GM18868 (cell line): Measurements from ENCODE around the gene EVPL.
"Not testable (repeated sequence)": the region's sequence is repeated elsewhere in the genome, so short reads cannot be mapped to it uniquely, and the experiment has no call there.

ENCODE experiments used
- ATAC-seq: cut with Tn5 transposase; IDR thresholded peaks from one replicate; pipeline ENCODE4 v1.9.1; 2021; ENCODE audit warnings: mild to moderate bottlenecking, moderate library complexity; ENCODE audit not compliant: unreplicated experiment

Gene EVPL

DNA sequence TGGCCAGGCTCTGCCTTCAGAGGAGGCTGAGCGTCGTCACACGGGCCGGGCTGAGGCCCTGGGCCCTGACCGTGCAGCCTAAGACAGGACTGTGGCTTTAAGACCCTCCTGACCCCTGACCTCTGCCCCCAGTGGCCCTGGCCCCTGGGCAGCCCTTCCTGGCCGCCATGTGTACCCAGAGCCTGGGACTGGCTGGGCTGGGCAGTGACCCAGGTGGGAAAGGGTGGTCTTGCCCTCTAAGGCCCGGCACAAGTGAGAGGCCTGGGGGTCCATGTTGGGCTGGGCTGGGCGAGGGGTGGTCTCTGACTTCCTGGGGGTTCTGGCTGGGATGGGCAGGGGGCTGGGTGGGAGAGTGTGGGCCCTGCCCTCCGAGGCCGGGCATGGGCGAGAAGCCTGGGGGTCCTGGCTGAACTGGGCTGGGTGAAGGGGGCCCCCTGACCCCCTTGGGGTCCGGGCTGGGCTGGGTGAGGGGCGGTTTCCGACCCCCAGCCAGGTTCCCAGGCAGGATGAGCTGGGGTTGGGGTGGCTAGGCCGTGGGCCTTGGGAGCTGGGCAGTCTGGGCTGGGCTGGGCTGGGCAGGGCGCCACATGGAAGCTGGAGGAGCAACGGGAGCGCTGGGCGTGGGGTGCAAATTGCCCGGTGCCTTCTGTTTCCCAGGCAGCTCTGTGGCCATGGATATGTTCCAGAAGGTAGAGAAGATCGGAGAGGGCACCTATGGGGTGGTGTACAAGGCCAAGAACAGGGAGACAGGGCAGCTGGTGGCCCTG is 26.2 kb downstream of the EVPL start, which contains the start of gene CDK3:
Gene CDK3, plus strand, starts transcription at position 101 of the 767 bp plus-strand sequence. Its CDS starts 571 bp downstream, at position 672.
- ATAC-seq: no peak

DNA sequence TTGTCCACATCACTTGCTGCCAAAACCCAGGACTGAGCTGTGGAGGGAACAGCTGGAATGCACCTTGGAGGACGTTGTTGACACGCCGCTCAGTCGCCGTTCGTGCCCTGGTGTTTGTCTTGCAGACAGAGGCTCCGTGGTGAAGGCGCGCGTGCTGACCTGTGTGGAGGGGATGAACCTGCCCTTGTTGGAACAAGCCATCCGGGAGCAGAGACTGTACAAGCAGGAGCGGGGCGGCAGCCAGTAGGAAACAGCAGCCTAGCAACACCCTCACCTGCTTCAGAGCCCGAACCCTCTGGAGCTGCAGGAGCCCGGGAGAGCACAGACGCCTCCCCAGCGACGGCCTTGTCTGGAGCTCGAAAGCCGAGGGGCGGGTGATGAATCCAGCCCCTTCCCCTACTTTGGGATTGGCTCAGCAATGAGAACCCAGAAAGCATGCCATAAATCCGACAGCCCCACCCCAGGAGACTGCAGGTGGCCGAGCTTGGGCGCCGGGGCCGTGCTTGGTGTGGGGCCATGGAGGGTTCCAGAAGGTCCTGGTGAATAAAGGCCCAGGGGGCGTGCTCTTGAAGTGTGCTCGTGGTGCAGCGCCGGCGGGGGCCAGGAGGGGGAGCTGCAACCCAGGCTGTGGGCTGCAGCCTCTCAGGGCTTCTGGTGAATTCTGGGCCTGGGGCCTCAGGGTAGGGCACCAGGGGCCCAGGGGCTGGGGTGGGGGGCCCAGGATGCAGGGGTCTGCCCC is 26.9 kb downstream of the EVPL start:
- no peak for ATAC-seq

DNA sequence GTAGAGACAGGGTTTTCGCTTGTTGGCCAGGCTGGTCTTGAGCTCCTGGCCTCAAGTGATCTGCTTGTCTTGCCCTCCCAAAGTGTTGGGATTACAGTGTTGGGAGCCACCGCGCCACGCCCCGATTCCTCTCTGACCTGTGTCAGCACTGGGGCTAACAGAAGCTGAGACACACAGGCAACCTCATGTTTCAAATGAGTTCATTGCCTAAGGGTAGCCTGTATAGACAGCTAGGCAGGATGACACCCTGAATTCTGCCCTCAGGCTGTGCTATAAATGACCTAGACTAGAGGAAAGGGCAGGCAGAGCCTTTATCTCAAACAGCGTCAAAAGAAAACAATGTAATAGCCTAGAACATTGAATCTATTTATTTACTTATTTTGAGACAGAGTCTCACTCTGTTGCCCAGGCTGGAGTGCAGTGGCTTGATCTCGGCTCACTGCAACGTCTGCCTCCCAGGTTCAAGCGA is 28.7 kb downstream of the EVPL start:
- ATAC-seq: no peak

DNA sequence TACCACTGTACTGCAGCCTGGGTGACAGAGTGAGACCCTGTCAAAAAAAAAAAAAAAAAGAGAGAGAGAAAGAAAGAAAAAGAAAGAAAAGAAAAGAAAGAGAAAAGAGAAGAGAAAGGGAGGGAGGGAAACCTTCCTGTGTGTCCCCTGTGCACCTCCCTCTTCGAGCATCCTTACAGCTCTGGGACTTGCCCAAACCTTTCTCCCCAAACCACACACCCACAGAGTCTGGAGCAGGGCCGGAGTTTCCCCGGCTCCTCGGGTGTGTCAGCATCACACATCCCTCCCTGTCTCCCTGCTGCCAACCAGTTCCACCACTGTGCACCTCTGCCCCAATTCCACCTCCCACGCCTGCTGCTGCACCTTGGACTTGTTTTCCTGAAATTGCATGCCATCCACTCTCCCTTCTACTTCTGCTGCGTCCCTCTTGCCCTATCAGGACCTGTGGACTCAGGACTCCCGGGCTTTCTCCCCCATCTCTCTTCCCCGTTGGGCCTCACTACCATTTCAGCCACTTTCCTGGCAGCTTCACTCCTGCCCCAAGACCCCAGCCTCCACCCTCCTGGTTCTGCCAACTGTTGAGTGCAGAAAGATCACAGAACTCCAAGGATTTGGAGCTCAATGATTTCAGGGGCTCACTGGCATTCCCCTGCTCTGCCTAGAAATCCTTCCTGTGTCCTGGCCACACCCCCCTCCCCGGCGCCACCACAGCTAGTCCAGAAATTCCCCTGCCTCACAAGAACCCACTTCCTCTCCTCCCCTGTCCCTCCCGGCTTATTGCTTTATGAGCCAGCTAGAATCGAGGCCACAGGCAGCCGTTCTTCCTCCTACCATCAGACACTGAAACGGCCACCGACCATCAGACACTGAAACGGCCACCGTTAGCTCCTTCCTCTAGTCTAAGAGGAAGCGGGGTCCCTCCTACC is 30.2 kb downstream of the EVPL start:
- no peak for ATAC-seq

DNA sequence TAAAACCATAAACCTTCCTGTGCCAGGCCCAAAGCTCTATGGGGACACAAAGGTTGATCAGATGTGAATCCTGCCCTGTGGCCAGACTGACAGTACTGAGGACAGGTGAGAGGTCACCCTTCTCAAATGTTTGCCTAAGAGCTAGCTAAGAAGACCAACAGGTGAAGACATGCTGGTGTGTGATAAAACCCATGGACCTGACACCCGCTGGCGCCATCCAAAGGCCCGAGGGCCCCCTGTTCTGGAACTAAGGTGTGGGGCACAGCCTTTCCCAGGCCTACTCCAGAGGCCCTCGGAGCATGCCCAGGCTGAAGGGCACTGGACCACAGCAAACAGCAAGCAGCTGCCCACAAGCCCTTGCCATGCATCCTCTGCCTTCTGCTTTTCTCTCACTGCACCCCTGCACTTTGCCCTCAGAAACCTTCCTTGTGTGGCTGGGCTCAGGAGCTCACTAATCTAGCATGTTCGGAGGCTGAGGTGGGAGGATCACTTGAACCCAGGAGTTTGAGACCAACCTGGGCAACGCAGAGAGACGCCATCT is 31.7 kb downstream of the EVPL start:
- ATAC-seq: no peak

DNA sequence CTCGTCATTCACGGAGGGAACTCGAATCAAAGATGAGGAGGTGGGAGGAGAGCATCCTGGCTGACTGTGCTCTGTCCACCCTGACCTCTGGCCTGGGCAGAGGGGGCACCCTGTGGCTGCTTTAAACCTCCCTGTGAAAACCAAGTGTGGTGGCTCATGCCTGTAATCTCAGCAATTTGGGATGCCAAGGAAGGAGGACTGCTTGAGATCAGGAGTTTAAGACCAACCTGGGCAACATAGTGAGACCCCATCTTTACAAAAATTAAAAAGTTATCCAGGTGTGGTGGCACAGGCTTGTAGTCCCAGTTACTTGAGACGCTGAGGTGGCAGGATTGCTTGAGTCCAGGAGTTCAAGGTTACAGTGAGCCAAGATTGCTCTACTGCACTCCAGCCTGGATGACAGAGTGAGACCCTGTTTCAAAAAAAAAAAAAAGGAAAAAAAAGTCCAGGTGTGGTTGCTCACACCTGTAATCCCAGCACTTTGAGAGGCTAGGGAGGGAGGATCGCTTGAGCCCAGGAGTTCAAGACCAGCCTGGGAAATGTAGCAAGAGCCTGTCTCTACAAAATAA is 32.2 kb downstream of the EVPL start:
- ATAC-seq: no peak

DNA sequence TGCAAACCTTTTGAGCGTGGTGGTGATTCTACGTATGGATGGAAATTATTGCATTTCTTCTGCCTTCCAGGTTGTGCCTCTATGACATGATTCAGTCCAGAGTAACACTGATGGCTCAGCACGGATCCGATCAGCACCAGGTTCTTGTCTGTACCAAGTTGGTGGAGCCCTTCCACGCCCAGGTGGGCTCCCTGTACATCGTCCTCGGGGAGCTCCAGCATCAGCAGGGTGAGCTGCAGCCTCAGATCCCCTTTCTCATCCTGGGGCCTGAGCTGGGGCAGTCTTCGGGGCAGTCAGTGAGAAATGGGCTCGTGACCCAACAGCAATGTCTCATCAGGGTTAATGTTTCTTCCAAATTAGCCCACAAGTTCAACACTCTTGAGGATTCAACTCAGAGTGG is 35.7 kb downstream of the EVPL start:
- no peak for ATAC-seq

DNA sequence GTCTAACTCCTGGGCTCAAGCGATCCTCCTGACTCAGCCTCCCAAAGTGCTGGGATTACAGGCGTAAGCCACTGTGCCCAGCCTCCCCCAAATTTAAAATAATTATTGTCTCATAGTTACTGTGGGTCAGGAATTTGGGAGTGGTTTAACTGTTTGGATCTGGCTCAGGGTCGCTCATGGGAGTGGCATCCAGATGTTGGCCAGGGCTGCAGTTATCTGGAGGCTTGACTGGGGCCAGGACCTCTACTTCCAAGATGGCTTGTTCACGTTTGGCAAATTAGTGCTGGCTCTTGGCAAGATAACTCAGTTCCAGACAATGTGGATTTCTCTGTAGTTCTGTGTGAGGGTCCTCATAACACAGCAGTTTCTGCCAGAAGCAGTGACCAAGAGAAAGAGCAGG is 40.1 kb downstream of the EVPL start:
- ATAC-seq: no peak

DNA sequence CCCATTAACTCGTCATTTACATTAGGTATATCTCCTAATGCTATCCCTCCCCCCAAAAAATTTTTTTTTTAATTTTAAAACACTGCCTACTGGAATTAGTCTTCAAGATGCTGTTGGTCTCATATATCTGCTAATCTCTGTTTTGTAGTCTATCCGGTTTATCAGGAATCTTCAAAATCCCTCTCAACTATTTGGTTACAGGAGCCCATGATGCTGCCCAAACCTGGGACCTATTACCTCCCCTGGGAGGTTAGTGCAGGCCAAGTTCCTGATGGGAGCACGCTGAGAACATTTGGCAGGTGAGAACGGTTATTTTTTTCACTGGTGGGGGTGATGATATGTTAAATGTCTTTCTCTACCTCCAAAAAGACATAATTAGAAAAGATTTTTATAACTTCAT is 41.1 kb downstream of the EVPL start:
- ATAC-seq: no peak

DNA sequence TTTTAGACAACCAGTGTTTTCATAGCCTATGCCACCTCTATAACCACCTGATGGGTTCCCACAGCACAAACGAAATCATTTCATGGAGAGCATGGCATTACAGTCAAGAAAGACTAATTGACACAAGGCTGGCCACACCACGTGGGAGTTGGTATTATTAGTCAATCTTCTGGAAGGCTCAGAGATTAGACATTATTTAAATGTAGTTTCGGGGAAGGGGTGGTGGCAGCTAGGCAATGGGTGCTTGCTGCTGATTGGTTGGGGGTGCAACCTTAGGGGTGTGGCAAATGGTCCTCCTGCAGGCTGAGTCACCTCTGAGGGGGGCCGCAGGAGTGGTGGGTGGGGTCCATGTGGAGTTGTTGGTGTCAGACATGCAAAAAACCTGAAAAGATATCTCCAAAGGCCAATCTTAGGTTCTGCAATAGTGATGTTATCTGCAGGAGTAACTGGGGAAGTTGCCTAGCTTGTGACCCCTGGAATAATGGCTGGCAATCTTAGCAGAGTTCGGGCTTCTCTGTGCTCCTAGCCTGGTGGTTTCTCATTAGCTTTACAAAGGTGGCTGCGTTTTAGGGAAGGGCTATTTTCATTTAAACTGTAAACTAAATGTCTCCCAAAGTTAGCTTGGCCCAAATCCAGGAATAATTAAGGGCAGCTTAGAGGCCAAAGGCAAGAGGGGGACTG is 43.5 kb downstream of the EVPL start:
- ATAC-seq: no peak

DNA sequence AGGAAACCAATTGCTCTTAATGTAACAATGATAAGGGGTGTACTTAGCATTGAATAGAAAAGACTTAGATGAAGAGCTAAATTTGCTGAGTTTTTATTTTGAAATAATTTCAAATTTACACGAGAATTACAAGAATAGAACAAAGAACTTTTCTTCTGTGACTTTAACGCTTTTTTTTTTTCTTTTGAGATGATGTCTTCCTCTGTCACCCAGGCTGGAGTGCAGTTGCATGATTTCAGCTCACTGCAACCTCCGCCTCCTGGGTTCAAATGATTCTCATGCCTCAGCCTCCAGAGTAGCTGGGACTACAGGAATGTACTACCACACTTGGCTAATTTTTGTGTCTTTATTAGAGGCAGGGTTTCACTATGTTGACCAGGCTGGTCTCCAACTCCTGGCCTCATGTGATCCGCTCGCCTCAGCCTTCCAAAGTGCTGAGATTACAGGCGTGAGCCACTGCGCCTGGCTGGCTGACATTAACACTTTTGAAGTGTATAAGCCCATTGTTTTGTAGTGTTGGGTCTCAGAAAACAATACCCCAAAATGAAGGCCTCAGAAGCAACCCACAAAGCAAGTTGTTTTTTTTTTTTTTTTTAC is 46.0 kb downstream of the EVPL start:
- no peak for ATAC-seq

DNA sequence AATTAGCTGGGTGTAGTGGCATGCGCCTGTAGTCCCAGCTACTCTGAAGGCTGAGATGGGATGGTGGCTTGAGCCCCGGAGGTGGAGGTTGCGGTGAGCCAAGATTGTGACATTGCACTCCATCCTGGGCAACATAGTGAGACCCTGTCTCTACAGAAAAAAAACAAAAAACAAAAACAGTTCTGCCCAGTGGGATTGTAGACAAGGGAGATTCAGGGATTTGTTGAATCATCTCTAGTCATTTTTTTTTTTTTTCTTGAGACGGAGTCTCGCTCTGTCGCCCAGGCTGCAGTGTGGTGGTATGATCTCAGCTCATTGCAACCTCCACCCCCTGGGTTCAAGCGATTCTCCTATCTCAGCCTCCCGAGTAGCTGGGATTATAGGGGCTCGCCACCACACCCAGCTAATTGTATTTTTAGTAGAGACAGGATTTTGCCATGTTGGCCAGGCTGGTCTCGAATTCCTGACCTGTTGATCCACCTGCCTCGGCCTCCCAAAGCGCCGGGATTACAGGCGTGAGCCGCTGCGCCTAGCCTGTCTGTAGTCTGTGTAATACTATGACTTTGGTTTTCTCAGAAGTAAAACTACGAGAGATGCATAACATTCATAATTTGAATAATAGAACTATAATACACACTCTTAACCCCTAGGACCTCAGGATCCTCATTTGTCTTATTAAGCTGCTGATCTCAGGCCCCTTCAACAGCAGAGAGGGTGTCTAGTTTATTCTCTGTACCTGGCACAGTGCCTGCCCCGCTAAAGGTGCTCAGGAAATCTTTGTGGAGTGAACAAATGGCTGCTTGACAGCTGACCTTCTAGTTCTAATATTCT is 46.7 kb downstream of the EVPL start:
- ATAC-seq: no peak

DNA sequence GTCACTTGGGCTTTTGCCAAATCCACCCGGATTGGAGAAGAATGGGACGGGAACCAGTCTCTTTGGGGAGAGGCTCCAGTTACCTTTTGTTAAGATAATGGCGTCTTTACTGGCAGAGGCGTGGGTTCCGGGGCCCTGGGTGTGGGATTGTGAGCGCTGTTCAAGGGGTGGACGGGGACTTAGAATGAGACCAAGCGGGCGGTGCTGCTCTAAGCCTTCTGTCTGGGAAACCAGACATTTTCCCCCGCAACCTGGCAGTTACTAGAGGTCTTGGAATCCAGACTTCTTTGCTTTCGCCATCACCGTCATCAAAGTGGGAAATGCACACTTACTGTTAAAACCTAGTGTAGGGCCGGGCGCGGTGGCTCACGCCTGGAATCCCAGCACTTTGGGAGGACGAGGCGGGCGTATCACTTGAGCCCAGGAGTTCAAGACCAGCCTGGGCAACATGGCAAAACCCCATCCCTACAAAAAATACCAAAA is 47.4 kb downstream of the EVPL start:
- ATAC-seq: no peak

DNA sequence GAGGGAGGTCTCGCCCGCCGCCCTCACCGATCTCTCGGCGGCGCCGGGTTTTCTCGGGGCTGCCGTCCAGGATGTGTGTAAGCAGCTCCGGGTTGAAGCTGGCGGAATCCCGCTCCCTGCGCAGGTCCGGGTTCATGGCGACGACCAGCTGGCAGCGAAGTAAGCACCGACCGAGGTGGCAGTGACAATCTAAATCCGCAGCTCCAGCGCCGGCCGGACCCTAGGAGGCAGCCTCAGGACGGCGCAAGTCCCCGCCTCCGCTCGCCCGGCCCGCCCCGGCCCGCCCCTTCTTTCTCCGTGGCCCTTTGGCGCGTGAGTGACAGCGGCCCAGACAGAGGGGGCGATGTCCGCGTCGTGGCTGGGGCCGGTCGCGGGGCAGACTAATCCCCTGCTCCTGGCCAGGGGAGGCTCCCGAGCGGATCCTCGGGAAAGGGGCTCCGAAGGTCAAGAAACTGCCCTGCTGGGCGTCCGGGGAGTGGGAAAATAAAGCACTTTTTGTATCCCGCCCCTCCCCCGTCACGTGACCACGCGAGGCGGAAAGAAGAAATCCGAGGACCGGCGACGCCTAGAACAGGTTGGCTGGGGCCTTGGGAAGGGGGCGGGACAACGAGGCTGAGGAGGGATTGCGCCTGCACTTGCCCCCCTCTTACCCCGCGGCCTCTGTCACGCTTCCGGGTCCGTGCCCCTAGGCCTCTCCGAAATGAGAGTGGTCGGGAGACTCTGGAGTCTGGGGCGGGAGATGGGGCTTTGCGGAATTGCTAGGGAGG is 48.0 kb downstream of the EVPL start, which contains the start of the genes ACOX1 and TEN1:
Gene ACOX1, minus strand, starts transcription at position 229 of the 767 bp plus-strand sequence. Its CDS starts 93 bp downstream, at position 136.
Gene TEN1, plus strand, starts transcription at position 303 of the 767 bp plus-strand sequence. CDS start 6,953 bp downstream, outside the sequence.
- ATAC-seq: peak; percentile 90

DNA sequence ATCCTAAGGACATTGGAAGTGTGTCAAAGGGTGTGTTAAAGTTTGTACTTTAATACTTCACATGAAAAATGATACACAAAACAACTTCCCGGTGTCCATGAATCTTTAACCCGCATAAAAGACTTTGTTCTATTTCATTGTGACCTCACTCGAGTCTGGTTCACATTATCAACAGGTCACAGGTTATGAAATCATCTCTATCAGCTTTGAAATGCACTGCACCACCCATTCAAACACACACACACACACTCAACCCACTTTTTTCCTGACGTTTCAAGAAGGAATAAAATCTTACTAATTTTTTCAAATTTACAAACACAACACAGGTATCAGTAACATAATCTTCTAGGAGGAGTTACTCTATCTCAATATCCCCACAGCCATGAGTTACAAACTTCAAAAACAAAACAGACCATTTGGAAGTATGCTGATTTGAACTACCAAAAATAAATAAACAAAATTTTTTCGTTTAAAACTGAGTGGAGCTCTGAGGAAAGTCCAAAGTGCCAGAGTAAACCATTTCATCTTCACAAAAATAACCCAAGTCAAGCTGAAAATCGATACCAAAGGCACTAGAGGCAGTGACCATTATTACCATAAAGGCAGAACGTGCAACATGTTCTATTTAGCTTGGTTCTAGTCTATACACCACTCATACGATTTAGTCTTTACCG is 50.8 kb downstream of the EVPL start:
- ATAC-seq: no peak

DNA sequence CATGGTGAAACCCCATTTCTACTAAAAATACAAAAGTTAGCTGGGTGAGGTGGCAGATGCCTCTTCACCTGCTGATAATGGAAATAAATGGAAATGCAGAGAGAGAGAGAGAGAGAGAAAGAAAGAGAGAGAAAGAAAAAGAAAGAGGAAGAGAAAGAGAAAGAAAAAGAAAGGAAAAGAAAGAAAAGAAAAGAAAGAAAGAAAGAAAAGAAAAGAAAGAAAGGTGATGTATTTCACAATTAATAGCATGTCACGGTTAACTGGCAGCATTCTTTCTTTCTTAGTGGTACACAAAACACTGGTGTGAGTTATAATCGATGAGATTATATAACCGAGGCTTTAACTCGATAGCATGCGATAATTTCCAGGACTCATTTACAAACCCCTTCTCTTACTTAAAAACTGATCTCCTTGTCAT is 51.3 kb downstream of the EVPL start:
- no peak for ATAC-seq

DNA sequence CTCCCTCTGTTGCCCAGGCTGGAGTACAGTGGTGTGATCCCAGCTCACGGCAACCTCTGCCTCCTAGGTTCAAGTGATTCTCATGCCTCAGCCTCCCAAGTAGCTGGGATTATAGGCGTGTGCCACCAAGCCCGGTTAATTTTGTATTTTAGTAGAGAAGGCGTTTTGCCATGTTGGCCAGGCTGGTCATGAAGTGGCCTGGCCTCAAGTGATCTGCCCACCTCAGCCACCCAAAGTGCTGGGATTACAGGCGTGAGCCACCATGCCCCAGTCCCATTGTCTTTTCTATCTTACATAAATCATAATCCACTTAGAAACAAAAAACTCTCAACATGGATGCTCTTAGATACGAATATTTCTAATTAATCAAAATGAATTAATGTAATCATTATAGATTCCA is 51.9 kb downstream of the EVPL start:
- ATAC-seq: not testable (repeated sequence)
